Suprapubic skin (tissue), 4 donors: ENCODE measurements around the gene TRIM2. TPM values are rescaled to one million over a fixed set of nuclear protein-coding genes. Genes with fewer than 3 reads are reported as not detected.

ENCODE experiments used
- DNase-seq, 2 donors: peaks; one replicate each; pipeline ENCODE4 v3.0.0-alpha.2; 2019; ENCODE audit warnings: low spot score in 2 of 2
- H3K27ac ChIP-seq: fragments of 200-600 bp; sonication (generic); one replicate; pipeline ENCODE4 v1.5.1; 2019
- H3K27me3 ChIP-seq: fragments of 200-600 bp; sonication (generic); one replicate; pipeline ENCODE4 v1.5.1; 2019
- H3K36me3 ChIP-seq: fragments of 200-600 bp; sonication (generic); one replicate; pipeline ENCODE4 v1.5.1; 2019
- H3K4me1 ChIP-seq: fragments of 200-600 bp; sonication (generic); one replicate; pipeline ENCODE4 v1.5.1; 2019
- H3K4me3 ChIP-seq: fragments of 200-600 bp; sonication (generic); one replicate; pipeline ENCODE4 v1.5.1; 2019; ENCODE audit warnings: mild to moderate bottlenecking
- H3K9me3 ChIP-seq: fragments of 200-600 bp; sonication (generic); one replicate; pipeline ENCODE4 v1.5.1; 2019
- CTCF ChIP-seq, 2 donors: fragments of 200-600 bp in 1 of 2; fragments of 450-650 bp in 1 of 2; sonication (generic) in 1 of 2; IDR thresholded peaks; one replicate each; pipeline ENCODE4 v1.5.1; 2016 to 2019; ENCODE audit warnings: antibody characterized with exemption in 2 of 2, mild to moderate bottlenecking in 1 of 2, moderate library complexity in 1 of 2
- EP300 ChIP-seq: sonication (generic); formaldehyde crosslinking; IDR thresholded peaks from one replicate; pipeline ENCODE4 v1.6.1; 2017; ENCODE audit warnings: antibody characterized with exemption
- POLR2A ChIP-seq, 2 donors: fragments of 450-650 bp; IDR thresholded peaks; one replicate each; pipeline ENCODE4 v1.6.1; 2017; ENCODE audit warnings: antibody characterized with exemption in 2 of 2, mild to moderate bottlenecking in 2 of 2, moderate library complexity in 2 of 2
- POLR2AphosphoS5 ChIP-seq, 3 donors: sonication (generic); formaldehyde crosslinking; IDR thresholded peaks; one replicate each; pipeline ENCODE4 v1.6.1; 2017; ENCODE audit warnings: antibody characterized with exemption in 3 of 3
- WGBS: methylation state at CpG from one replicate; pipeline ENCODE4 v1.1.5; 2018; 5-methylcytosine and 5-hydroxymethylcytosine counted together
- total RNA-seq, 4 donors: library from RNA; depleted of rRNA; stranded (reverse); fragments of >200 nt; gene quantifications; one replicate each; pipeline ENCODE4 v1.1.0, GENCODE V29; 2016

The TRIM2 gene
- total RNA-seq, 4 donors from 2014 or later, result 17.3 to 45.1 (median 37.5) TPM

GRCh38 chr4:153241970-153242838, 38.0 kb downstream of the TRIM2 start:
- H3K27ac ChIP-seq, result no peak overlapping the region
- no peak overlapping the region for H3K4me3 ChIP-seq
- H3K36me3 ChIP-seq, result no peaks in the 10 kb centered on the region
- 66% methylated on average over 13 of the region's 13 CpGs for WGBS
- no peak for TF ChIP-seq CTCF (IDR thresholded peaks at IDR 0.05)
- no peak for TF ChIP-seq POLR2AphosphoS5 (IDR thresholded peaks at IDR 0.05)
- no peak for TF ChIP-seq EP300
- TF ChIP-seq POLR2A (IDR thresholded peaks at IDR 0.05), result no peak
- no peaks in the 10 kb centered on the region for H3K27me3 ChIP-seq
- no peak for DNase-seq
- no peaks in the 10 kb centered on the region for H3K9me3 ChIP-seq
- H3K4me1 ChIP-seq, result no peaks in the 10 kb centered on the region

- 65% methylated on average over 3 of the region's 3 CpGs for WGBS
- Histone ChIP-seq H3K27me3 (no peaks in the 10 kb centered on the region), H3K27ac (no peak overlapping the region), H3K9me3 (no peaks in the 10 kb centered on the region), H3K4me1 (no peaks in the 10 kb centered on the region), H3K36me3 (no peaks in the 10 kb centered on the region), H3K4me3 (no peak overlapping the region)
- DNase-seq, result no peak
- TF ChIP-seq POLR2A (IDR thresholded peaks at IDR 0.05) (no peak), POLR2AphosphoS5 (IDR thresholded peaks at IDR 0.05) (no peak), CTCF (IDR thresholded peaks at IDR 0.05) (no peak), EP300 (no peak)
Observed at GRCh38 chr4:153242839-153243324, 38.6 kb downstream of the TRIM2 start.

DNA sequence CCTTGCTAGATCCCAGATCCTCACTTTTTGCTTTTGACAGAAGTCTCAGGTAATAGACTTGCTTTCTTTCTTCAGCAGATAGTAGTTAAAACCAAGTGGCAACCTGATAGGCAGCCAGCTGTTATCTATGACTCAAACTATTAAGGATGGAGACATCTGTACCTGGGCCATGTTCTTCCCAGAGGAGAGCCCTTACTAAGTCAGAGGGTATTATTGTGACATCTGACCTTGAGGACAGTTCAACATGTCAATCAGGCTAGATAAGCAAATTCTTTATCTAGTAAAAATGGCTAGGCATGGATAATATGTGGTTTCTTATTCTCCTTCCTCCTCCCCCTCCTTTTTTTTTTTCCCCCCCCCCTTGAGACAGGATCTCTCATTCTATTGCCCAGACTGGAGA, 39.2 kb downstream of the TRIM2 start:
- TF ChIP-seq POLR2A (IDR thresholded peaks at IDR 0.05) (no peak), EP300 (no peak), CTCF (IDR thresholded peaks at IDR 0.05) (no peak), POLR2AphosphoS5 (IDR thresholded peaks at IDR 0.05) (no peak)
- no peak overlapping the region for H3K27ac ChIP-seq
- H3K4me1 ChIP-seq, result peaks cover 3% of the 10 kb centered on the region
- H3K4me3 ChIP-seq, result no peak overlapping the region
- H3K9me3 ChIP-seq, result no peaks in the 10 kb centered on the region
- no peak for DNase-seq
- H3K36me3 ChIP-seq, result no peaks in the 10 kb centered on the region
- no peaks in the 10 kb centered on the region for H3K27me3 ChIP-seq

DNA sequence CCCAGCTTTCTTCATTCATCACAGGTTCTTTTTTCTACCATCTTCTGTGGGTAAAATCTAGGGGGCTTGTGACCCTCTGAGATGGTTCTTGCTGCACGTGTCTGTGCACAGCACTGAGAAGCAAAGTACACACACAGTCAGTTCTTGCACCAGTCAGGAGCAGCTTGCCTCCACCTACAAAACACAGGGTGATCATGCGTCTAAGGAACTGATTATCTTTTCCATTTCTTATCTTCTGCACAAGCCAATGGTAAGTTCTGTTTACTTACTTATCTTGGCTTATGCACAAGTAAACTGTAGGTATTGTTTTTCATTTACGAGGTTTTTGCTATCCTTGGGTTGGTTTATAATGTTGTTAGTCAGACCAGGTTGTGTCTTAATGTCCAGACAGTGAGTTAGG, 40.7 kb downstream of the TRIM2 start:
- no peak overlapping the region for H3K4me3 ChIP-seq
- TF ChIP-seq POLR2A (IDR thresholded peaks at IDR 0.05) (no peak), POLR2AphosphoS5 (IDR thresholded peaks at IDR 0.05) (no peak), EP300 (no peak), CTCF (IDR thresholded peaks at IDR 0.05) (no peak)
- no peaks in the 10 kb centered on the region for H3K9me3 ChIP-seq
- H3K36me3 ChIP-seq, result no peaks in the 10 kb centered on the region
- H3K4me1 ChIP-seq, result peaks cover 17% of the 10 kb centered on the region
- no peaks in the 10 kb centered on the region for H3K27me3 ChIP-seq
- WGBS, result 87% methylated on average over 3 of the region's 3 CpGs
- no peak for DNase-seq
- no peak overlapping the region for H3K27ac ChIP-seq

GRCh38 chr4:153245775-153246174, 41.5 kb downstream of the TRIM2 start:
- H3K27me3 ChIP-seq, result no peaks in the 10 kb centered on the region
- DNase-seq, result no peak
- H3K36me3 ChIP-seq, result no peaks in the 10 kb centered on the region
- no peaks in the 10 kb centered on the region for H3K9me3 ChIP-seq
- TF ChIP-seq POLR2A (IDR thresholded peaks at IDR 0.05), result no peak
- TF ChIP-seq POLR2AphosphoS5 (IDR thresholded peaks at IDR 0.05), result no peak
- no peak for TF ChIP-seq CTCF (IDR thresholded peaks at IDR 0.05)
- TF ChIP-seq EP300, result no peak
- H3K4me3 ChIP-seq, result no peak overlapping the region
- no peak overlapping the region for H3K27ac ChIP-seq
- WGBS, result 89% methylated on average over 3 of the region's 3 CpGs
- peaks cover 20% of the 10 kb centered on the region for H3K4me1 ChIP-seq
